HG03064 (cell line): ENCODE data around the gene PXN.
"Not testable (repeated sequence)": the region's sequence is repeated elsewhere in the genome, so short reads cannot be mapped to it uniquely, and the experiment has no call there.

Experiments
- ATAC-seq: cut with Tn5 transposase; IDR thresholded peaks from one replicate; pipeline ENCODE4 v1.9.1; 2021; ENCODE audit warnings: low read depth; ENCODE audit not compliant: unreplicated experiment

The PXN gene

DNA sequence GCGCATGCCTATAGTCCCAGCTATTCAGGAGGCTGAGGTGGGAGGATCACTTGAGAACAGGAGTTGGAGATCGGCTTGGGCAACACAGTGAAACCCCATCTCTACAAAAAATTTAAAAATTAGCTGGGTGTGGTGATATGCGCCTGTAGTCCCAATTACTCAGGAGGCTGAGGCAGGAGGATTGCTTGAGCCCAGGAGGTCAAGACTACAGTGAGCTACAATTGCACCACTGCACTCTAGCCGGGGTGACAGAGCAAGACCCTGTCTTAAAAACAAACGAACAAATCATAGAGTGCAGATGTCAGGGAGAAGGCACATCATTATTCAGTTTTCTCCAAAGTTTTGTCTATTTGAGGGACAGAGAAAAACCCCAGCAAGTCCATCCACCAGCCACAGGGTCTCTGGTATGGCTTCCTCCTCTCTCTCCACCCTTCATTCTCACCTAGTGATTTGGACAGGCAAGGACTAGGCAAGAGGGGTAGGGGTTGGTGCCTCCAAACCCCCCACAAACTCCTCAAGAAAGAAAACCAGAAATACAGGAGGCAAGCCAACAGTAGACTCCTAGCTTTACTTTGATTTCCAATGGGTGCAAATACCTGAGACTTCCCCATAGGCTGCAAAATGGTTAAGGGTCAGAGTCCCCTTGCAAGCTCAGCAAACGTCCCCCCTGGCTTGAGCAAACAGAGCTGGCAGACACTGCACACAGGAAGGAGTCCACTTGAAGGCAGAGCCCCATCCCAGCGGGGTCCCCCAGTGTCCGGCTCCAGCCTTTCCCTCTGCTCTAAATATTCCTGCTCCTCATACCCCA is 38.1 kb downstream of the PXN start:
- ATAC-seq: no peak

DNA sequence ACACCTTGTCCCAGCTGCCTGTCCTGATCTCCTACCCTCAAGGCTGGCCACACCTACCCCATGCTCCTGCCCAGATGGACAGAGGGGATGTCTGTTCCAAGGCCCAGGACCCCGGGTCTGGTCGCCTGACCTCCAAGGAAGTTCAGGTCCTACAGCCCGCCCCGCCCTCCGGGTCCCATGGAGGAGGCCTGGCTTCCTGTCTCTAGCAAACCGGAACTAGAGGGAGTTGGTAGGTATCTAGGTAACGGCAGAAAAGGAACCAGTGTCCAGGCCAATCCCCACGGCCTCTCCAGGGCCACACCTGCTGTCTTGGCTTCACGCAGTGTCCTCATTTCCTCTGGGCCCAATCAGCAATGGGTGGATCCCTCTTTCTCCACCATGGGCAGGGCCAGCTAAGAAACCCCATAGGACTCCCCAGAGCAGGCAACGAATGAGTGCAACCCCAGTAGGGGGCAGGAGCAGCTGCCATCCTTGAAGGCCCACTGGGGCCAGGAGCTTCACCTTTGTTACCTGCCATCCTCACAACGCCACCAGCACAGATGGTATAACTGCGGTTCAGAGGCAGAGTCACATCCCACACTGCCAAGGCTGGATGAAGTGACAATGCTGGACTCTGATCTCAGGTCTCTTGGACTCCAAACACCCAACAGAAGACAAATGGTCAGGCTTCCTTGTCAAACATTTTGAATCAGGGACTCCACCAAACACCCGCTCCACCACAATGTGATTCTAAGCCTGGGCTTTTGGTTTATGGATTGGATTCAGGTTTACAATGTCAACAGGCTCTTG is 39.5 kb downstream of the PXN start:
- ATAC-seq: no peak

DNA sequence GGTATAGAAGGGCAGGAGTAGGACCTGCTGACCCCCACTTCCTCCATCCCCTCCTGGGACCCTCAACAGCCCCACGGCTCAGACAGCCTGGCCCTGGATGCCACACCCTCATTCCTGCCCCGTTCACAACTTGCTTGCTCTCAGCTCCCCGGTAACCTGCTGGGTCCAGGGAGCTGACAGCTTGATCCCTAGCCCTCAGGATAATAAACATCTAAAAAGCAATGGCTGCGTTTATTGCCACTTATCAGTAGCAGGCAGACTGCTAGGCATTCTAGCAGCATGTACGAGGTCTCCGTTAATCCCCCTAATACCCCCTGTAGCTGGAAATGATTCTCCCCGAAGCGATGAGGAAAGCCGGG is 40.4 kb downstream of the PXN start:
- no peak for ATAC-seq

DNA sequence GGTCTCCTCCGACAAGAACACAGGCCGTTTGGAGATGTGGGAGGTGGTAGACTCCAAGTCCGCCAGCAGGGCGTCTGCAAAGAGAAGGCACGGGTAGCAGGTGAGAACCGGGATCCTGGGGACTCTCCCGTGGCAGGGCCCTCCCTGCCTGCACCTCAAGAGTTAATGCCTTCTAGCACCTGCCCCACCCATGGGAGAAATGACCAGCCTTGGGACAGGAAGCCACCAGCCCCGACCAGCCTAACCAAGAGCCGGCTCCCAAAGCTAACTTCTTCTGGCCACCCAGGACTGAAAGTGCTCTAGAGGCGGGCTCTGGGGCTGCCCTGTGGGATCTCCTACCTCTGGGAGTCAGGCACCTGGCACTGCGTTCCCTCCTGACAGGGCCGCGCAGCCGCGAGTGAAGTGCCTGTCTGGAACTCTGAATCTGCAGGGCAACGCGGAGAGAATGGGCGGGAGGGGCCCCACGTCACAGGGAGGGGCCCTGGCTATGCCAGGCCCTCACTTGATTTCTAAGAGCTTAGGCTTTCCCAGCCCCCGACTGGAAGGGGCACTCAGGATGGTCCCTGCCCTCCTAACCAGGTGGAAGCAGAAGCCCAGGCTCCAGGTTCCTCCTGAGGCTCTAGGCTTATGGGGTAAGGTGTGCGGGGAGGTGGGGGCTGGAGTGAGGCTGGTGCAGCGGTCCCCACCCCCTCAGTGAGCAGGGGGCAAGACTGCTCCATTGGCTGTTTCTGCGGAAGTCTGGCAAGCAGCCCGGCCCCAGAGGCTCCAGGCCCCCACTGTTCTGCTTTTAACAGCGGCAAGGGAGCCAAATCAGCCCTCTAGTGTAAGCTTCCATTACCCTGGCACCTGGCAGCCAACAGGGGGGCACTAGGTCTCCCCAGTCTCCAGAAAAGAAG is 41.0 kb downstream of the PXN start:
- no peak for ATAC-seq

DNA sequence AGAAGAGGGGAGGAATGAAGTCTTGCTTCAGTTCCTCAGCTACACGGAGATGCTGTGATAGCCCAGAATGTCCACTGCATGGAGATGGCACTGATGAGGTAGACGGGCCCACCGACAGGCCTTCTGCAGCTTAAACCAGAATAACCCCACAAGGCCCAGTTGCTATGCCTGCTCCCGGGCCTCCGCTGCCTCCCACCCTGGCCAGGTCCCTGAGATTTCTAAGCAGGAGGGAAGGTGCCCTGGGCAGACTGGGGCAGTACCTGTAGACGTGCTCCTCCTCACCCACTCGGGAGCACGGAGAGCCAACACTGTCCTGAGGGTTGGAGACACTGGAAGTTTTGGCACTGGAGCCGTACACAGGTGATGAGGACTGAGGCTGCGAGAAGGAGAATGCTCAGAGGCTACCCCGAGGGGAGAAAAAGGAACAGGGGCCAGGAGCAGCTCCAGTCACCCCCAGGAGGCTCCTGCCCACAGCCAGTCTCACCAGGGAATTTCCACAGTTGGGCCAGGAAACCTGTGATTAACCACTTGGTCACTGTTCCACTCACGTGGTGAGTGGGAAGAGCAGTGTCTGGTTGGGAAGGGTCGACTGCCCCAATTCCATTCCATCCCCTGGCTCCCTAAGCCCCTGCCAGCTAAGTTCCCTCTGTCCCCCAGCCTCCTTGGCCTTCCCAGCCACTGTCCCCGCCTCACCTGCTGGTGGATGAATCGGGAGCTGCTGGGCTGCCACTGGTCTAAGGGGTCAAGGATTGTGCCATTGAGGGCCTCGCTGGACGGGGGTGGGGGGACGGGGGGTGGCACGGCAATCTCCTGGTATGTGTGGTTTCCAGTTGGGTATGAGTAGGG is 41.8 kb downstream of the PXN start:
- ATAC-seq: no peak

DNA sequence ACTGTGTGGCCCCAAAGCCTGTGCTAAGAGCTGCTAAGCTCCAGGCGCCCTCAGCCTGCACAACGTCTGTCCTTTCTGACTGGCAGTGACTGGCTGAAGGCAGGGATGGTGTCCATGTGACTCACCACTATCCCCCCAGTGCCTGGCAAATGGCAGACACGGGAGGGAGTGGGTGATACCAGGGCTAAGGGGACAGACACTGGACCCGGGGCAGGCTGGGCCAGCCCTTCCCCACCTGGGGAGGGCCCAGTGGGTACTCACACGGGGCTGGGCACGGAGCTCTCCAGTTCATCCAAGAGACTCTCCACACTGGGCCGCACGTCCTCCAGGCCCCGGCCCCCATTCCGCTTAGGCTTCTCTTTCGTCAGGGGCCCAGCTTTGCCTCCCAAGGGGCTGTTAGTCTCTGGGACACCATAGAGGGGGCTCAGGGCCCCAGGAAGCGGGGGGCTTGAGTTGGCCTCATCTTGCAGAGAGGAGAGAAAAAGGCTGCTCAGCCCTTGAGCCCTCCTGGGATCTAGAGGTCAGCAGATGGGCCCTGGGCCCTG is 43.2 kb downstream of the PXN start:
- no peak for ATAC-seq

DNA sequence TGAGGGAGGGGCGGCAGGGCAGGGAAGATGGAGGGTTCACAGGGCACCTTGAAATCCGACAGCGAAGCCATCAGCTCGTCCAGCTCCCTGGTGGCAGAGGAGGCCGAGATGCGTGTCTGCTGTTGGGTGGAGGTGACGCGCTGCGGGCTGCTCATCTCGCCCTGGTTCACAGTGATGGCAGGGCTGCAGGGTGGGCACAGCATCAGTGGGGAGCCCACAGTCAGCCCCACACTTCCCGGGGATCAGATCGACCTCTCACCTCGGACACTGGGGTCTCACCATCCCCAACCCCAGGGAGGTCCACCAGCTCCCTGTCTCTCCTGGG is 44.0 kb downstream of the PXN start:
- ATAC-seq: no peak

DNA sequence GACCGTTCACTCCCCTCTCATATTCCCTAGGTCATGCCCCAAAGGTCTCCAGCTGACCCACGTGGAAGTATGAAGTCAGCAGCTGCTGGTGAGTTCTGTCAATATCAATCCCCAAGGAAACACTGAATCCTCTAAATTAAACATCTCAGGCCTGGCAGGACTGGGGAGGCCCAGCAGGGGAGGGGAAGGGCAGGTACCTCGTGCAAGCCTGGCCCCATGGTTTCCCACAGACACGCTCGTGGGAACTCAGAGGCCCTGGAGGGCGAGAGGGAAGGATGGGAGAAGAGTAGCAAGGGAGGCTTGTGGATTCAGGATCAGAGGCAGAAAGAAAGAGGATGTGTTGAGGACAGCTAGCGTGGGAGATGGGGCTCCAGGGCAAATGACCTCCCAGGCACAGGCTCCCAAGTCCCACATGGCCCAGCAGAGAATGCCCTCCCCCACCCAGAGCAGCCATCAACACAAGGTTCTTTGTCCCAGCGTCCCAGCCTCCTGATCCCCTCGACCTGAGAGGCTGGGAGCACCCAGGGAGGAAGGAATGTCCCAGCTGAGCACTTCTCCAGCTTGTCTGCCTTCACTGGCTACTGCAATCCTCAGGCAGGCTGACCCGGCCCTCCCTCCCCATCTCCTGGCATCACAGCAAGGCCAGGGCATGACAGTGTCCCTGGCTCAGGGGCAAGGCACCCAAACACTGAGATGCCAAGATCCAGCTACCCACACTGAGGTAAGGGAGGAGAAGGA is 44.5 kb downstream of the PXN start:
- ATAC-seq: no peak

DNA sequence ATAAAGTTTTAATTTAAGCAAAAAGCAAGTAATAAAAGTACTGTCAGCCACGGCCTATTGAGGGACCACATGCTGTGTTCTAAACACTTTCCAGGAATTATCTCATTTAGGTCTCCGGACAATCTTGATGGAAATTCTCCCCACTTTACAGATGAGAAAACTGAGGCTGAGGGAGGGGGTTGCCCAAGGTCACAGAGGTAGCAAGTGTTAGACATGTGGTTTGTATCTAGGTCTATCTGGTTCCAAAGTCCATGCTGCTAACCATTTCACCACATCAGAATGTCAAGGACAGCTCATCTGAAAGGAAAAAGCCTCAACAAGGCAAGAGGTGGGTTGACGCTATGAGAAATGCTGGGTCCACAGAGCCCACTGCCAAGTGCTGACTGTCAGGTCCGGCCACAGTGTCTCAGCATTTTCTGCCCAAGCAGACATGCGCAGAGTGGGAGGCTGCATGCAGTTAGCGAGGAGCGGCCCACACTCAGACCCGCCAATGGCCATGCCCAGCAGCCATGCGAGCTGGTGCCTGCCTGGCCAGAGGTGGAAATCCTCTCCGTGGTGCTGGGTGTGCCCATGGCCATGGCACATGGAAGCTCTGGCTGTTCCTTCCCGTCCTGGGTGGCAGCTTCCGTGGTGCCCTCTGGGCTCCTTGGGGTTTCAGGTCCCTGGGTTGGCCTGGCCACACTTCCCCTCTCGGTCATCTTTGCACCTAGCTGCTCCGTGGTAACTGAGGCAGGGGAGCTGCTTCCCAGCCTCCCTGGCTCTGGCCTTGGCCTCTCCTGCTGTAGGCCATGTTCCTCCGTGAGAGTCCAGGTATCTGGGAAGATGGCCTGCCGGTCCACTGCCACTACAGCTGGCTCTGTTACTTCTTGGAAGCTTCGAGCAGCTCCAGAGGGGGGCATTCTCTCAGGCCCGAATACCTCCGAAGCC is 46.6 kb downstream of the PXN start:
- no peak for ATAC-seq

DNA sequence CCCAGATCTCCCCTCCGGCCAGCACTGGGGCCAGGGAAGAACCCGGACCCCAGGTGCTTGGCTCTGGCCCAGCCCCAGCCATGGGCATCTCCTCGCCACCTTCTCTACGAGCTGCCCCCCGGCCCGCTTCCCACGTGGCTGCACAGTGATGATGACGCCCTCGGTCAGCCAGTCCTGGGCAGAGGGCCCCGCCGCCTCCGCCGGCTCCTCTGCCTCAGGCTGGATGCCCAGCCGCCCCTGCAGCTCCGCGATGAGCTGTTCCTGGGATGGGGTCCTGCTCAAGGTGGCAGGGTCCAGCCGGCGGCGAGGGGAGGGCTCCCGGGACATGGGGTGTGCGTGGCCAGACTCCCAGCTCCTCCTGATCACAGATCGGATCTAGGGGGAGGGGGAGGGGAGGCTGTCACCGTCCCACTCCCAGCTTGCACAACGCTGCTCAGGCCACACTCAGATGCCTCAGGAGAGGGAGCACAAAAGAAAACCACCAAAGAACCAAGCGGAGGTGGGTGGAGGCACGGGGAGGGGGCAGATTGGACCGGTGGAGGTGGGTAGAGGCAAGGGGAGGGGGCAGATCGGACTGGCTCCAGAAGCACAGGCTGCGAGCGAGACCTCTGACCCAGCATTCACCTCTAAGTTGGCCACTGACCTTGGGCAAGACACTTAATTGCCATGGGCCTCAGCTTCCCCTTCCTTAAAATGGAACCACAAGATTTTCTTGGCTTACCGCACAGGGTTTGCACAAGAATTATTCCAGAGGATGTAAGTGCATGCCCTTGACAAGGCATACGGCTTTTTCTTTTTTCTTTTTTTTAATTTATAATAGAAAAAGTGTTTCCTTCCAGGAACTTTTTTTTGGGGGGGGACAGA is 48.6 kb downstream of the PXN start:
- ATAC-seq: no peak

DNA sequence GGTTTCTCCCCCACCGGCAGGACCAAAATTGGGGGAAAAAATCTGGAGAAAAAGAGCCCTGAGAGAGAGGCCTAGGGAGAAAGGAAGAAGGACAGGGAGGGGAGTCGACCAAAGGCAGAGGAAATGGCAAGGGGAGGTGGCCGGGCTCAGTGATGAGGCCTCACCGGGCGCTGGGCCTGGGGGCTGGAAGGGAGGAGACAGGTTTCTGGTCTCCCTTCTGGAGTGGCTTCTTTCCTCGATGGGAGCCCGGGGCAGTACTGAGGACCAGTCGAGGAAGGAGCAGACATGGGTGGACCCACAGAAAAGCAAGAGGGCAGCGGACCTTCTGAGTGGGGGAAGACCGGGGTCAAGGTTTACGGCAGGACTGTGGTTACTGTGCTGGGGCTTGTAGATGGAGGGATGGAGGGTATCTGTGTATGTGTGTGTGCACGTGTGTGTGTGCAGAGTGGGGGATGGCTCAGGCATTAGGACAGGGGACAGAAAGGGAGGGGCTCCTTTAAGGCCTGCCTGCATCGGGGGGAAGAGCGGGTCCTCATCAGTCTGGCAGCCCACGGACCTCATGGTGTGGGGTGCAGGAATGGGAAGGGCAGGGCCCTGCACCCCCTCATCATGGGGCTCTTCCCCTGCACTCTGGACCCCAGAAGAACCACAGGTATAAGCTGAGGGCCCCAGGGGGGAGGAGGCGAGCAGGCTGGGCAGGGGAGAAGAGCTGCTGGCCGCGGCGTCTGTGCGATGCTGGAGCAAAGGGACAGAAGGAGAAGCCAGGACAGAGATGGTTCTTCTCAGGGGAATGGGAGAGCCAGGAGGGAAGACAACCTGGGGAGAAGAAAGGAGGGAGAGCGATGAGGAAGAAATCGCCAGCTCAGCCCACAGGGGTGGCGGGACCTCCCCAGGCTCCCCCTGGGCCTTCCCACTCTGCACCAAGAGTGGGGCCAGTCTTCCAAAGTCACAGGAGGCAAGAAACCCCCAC is 49.5 kb downstream of the PXN start:
- no peak for ATAC-seq

DNA sequence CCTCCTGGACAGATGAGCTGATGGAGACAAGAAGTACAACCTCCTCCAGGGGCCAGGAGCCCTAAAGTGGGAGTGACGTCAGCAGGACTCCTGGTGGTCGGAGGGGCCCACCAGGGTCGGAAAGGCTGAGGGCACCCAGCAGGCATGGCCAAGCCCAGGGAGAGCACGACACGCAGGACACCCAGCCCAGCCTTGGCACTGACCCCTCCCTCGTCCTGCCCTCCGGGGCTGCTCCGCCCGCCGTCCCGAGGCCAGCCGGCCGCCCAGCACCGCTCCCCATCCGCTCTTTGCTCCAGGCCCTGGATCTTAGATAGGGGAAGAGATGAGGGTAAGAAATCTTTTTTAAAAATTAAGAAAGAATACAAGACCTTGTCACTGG is 50.2 kb downstream of the PXN start:
- ATAC-seq: no peak

DNA sequence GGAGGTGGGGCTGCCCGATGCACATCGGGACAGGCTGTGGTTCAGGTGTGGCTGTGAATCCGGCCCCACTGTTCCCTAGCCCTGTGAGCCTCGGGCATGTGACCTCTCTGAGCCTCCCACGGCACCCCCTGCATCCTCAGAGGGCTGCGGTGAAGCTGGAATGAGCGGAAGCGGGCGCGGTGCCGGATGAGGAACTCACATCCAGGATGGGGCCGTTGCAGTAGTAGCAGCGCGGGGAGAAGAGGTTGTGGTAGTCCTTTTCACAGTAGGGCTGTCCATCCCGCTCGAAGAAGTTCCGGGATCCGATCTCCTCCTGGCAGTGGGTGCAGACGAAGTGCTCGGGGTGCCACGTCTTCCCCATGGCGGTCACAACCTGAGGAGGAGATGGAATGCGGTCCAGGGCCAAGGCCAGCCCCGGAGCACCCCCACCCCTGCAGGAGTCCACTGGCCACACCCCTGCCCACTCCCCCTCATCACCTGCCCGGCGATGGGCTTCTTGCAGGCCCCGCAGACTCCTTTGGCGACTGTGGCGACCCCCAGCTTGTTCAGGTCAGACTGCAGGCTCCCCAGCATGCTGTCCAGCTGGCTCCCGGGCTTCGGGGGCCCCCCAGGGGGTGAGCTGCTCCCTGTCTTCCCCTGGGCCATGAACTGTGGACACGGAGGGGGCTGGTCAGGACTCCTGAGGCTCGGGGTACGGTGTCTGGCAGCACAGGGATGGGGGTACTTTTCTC is 50.7 kb downstream of the PXN start:
- ATAC-seq: no peak

DNA sequence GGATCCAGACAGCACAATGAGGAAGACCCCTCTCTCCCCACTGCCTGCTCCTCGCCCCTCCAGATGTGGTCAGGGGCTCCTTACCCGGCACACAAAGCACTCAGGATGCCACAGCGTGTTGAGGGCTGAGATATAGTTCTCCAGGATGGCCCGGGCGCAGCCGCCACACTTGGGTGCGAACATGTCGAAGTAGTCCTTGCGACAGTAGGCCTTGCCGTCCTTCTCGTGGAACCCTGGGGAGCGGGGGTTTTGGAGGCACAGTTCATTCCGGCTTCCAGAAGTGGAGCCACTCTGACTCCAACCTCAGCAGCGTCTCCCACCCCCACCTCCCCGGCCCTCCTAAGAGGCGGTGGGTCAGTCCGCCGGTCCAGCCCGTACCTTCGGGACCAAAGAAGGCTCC is 51.8 kb downstream of the PXN start:
- ATAC-seq: no peak

DNA sequence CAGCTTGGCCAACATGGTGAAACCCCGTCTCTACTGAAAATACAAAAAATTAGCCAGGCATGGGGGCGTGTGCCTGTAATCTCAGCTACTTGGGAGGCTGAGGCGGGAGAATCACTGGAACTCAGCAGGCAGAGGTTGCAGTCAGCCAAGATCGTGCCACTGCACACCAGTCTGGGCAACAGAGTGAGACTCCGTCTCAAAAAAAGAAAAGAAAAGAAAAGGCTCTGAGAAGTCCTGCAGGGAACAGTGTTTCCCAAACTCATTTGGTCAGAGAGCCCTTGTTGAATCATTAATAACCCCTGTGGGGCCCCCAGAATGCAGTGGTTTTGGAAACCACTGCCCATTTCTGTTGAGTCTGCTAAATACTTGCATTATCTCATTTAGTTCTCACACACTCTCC is 52.3 kb downstream of the PXN start:
- ATAC-seq: not testable (repeated sequence)

DNA sequence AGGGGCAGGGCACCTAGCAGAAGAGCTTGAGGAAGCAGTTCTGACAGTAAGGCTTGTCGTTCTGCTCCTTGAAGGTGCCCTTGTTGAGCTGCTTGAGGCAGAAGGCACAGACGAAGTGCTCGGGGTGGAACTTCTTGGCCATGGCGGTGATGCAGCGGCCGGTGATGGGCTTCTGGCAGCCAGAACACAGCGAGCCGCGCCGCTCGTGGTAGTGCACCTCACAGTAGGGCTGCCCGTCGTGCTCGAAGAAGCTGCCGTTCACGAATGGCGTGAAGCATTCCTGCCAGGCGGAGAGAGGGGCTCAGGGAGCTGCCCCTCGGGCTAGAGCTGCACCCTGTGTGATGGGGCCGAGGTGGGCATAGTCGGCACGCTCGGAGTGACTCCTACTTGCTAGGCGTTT is 53.2 kb downstream of the PXN start:
- no peak for ATAC-seq
